K562 (cell line): Measurements from ENCODE around the gene WNT7A.

ENCODE experiments used
- CHD1 ChIP-seq: fragments of 200-600 bp; sonication (generic); IDR thresholded peaks from one replicate; pipeline ENCODE4 v1.6.1; 2012; ENCODE audit warnings: mild to moderate bottlenecking, moderate library complexity, low read length, inconsistent platforms
- CHD4 ChIP-seq: fragments of 200-600 bp; sonication (generic); IDR thresholded peaks from 3 replicates; pipeline ENCODE4 v1.6.1; 2012; ENCODE audit warnings: low read depth, mild to moderate bottlenecking, mixed read lengths, low read length, inconsistent platforms; ENCODE audit not compliant: insufficient read depth, insufficient replicate concordance, poor library complexity, severe bottlenecking
- DNMT1 ChIP-seq: fragments of 450-650 bp; IDR thresholded peaks from 2 replicates; pipeline ENCODE4 v1.6.1; 2016; ENCODE audit warnings: antibody characterized with exemption, mild to moderate bottlenecking
- EP300 ChIP-seq: IDR thresholded peaks from 2 replicates; pipeline ENCODE4 v1.6.1; 2012; ENCODE audit warnings: low read length, improper control_type of control experiment
- KAT7 ChIP-seq: sonication (generic); formaldehyde crosslinking; IDR thresholded peaks from 2 replicates; pipeline ENCODE4 v1.8.0; 2022; ENCODE audit warnings: missing genetic modification reagents, mild to moderate bottlenecking, borderline replicate concordance
- ZNF133 ChIP-seq: fragments of 250-450 bp; sonication (Bioruptor Pico); IDR thresholded peaks from 2 replicates; pipeline ENCODE4 v1.4.0; 2020; ENCODE audit warnings: mild to moderate bottlenecking
- ZNF589 ChIP-seq: fragments of 200-800 bp; sonication (Bioruptor generic); IDR thresholded peaks from 2 replicates; pipeline ENCODE4 v1.6.1; 2016; ENCODE audit warnings: low read depth, missing genetic modification characterization, missing compliant biosample characterization
- TF ChIP-seq, protein P1 (sequence below), 2 experiments: IDR thresholded peaks; 2 replicates each; pipeline ENCODE4 v1.6.1; 2011; ENCODE audit warnings: borderline replicate concordance in 1 of 2, control low read depth in 1 of 2, low read depth in 1 of 2, low read length in 1 of 2, mild to moderate bottlenecking in 1 of 2, mixed read lengths in 1 of 2, moderate library complexity in 1 of 2; ENCODE audit not compliant: insufficient read depth in 1 of 2, insufficient read length in 1 of 2, poor library complexity in 1 of 2, severe bottlenecking in 1 of 2; ENCODE audit errors: extremely low read depth in 1 of 2
- TF ChIP-seq, protein P2 (sequence below): fragments of 450-650 bp; IDR thresholded peaks from 2 replicates; pipeline ENCODE4 v1.6.1; 2017; ENCODE audit warnings: antibody characterized with exemption

DNA sequence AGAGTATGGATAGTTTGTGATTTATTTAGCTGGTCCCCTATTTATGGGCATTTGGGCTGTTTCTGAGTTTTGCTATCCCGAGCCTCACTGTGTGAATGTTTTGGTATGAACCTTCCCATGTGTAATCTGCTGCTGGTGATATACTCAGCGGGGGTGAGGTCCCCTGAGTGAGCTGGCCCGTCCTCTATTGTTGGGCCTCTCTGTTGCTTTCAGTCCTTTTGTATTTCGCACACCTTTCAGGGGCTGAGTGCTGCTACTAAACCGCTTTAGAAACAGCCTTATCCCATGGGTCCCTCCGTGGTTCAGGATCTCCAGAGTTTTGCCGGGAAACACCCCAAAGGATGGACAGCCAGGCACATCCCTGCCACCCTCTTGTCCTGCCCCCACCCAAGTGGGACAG is 94.5 kb downstream of the WNT7A start:
- TF ChIP-seq ZNF133 (CRISPR knock-in tag) (no peak), ZNF589 (CRISPR knock-in tag) (no peak), EP300 (no peak), KAT7 (CRISPR knock-in tag) (no peak), CHD4 (no peak), CHD1 (no peak), DNMT1 (no peak)
- TF ChIP-seq, protein P1, sequence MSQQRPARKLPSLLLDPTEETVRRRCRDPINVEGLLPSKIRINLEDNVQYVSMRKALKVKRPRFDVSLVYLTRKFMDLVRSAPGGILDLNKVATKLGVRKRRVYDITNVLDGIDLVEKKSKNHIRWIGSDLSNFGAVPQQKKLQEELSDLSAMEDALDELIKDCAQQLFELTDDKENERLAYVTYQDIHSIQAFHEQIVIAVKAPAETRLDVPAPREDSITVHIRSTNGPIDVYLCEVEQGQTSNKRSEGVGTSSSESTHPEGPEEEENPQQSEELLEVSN (IDR thresholded peaks at IDR 0.05; ENCODE audit: borderline replicate concordance in 1 of 2, extremely low read depth in 1 of 2, insufficient read depth in 1 of 2, insufficient read length in 1 of 2, low read depth in 1 of 2, low read length in 1 of 2, poor library complexity in 1 of 2, severe bottlenecking in 1 of 2) = no peak
- TF ChIP-seq, protein P2, sequence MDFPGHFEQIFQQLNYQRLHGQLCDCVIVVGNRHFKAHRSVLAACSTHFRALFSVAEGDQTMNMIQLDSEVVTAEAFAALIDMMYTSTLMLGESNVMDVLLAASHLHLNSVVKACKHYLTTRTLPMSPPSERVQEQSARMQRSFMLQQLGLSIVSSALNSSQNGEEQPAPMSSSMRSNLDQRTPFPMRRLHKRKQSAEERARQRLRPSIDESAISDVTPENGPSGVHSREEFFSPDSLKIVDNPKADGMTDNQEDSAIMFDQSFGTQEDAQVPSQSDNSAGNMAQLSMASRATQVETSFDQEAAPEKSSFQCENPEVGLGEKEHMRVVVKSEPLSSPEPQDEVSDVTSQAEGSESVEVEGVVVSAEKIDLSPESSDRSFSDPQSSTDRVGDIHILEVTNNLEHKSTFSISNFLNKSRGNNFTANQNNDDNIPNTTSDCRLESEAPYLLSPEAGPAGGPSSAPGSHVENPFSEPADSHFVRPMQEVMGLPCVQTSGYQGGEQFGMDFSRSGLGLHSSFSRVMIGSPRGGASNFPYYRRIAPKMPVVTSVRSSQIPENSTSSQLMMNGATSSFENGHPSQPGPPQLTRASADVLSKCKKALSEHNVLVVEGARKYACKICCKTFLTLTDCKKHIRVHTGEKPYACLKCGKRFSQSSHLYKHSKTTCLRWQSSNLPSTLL = no peak
